Measurements from ENCODE around the gene CCR6.

DNA sequence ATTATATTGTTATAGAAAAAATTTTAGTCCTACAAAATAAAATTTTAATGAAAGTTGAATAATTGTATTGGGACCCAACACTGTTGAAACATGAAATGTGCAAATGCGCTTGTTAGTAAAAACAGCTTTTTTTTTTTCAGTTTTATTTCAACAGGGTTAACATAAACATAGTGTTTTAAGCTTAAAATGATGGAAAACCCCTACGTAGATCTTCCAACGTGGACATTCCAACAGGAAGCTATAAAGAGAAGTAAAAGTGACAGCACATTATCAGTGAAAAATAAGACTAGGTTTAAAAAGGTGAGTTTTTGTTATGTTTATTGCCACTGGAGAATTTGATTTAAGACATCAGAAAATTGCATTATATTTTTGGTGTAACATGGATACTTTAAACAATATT lies 41.4 kb downstream of the CCR6 start:
- TF ChIP-seq POLR2A (IDR thresholded peaks at IDR 0.05) (no peak), CTCF (IDR thresholded peaks at IDR 0.05) (no peak), EP300 (IDR thresholded peaks at IDR 0.05) (no peak)

Data from tibial nerve (tissue), 4 donors.